Measurements from ENCODE around the gene MESD. TPM values are rescaled to one million over a fixed set of nuclear protein-coding genes. Genes with fewer than 3 reads are reported as not detected.

Gene MESD
- total RNA-seq, 1 donor from 2014 or later = 23.8 TPM

DNA sequence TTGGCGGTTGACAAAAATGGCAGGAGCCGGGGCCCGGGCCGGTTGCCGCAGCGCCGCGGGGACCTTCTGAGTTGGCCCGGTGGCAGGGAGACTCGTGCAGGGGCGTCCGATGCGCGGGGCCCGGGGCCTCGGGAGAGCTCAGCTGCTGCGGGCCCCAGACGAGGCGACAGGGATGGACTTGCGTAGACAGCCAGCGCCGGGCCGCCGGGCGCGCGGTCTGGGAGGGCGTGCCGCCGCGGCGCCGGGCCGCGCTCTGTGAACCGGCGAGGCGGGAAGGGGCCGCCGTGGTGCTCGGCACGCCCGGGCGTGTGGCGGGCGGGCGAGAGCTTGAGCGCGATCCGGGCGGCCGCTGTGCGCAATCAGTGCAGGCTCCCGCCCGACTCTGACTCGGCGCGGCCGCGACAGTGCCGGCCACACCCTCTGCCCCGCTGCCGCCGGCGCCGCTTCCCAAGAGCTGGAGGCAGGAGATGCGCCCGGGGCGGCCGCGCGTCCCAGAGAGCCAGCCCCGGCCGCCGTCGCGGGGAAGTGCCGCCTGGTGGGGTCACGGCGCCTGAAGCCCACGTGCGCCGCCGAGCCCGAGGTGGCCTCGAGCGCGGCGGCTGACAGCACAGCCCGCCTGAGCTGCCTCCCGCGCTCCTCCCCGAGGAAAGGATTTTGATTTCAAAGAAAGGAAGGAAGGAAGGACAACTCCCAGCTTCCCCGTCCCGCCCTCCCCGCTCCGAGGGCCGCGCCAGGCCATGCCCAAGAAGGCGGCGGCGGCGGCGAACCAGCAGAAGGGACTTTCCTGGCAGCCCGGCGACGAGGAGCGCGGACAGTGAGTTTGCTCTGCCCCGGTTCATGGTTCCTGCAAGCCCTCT, 11.8 kb upstream of the MESD start:
- Mint-ChIP-seq H3K27me3 (ENCODE audit: low read depth) (no peaks in the 10 kb centered on the region), H3K4me1 (ENCODE audit: low read depth) (peaks cover 36% of the 10 kb centered on the region), H3K36me3 (ENCODE audit: low read depth) (peaks cover 10% of the 10 kb centered on the region), H3K4me3 (ENCODE audit: unreplicated experiment) (peak overlapping the region; percentile 86), H3K27ac (ENCODE audit: unreplicated experiment) (peak overlapping the region; percentile 69), H3K9me3 (ENCODE audit: low read depth) (no peaks in the 10 kb centered on the region)
- TF ChIP-seq, protein P1, sequence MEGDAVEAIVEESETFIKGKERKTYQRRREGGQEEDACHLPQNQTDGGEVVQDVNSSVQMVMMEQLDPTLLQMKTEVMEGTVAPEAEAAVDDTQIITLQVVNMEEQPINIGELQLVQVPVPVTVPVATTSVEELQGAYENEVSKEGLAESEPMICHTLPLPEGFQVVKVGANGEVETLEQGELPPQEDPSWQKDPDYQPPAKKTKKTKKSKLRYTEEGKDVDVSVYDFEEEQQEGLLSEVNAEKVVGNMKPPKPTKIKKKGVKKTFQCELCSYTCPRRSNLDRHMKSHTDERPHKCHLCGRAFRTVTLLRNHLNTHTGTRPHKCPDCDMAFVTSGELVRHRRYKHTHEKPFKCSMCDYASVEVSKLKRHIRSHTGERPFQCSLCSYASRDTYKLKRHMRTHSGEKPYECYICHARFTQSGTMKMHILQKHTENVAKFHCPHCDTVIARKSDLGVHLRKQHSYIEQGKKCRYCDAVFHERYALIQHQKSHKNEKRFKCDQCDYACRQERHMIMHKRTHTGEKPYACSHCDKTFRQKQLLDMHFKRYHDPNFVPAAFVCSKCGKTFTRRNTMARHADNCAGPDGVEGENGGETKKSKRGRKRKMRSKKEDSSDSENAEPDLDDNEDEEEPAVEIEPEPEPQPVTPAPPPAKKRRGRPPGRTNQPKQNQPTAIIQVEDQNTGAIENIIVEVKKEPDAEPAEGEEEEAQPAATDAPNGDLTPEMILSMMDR (IDR thresholded peaks at IDR 0.05) = no peak
- peak; percentile 89 for DNase-seq (ENCODE audit: low spot score)

DNA sequence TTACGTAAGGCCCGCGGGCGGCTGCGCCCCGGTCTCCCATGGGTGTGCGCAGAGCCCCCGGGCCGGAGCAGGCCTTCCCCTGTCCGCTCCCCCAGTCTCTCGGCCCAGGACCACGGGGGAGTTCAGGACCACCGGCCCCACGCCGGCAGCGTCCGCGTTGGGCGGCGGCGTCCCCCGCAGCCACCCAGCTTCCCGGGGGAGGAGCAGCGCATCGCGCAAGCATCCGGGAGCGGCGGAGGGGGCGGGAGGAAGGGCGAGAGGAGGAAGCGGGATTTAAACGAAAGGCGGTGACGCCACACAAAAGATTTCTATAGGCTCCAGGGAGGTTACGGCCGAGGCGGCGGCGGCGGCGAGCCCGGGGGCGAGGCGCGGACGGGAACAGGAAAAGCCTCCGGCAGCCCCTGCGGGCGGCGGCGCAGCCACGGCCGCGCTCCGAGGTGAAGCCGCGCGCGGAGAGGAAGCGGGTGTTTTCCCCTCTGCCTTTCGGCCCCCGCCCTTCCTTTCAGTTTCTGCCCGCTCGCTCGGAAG, 11.1 kb upstream of the MESD start, which contains the start of gene TLNRD1:
Gene TLNRD1, plus strand, starts transcription at position 300 of the 528 bp plus-strand sequence. CDS start 1,349 bp downstream, outside the sequence.
- DNase-seq (ENCODE audit: low spot score) = peak; percentile 93
- Mint-ChIP-seq H3K4me3 (ENCODE audit: unreplicated experiment) (peak within 1 kb of the TSS; percentile 86), H3K27ac (ENCODE audit: unreplicated experiment) (peak within 1 kb of the TSS; percentile 83), H3K4me1 (ENCODE audit: low read depth) (peaks cover 36% of the 10 kb centered on the region), H3K36me3 (ENCODE audit: low read depth) (peaks cover 10% of the 10 kb centered on the region), H3K9me3 (ENCODE audit: low read depth) (no peaks in the 10 kb centered on the region), H3K27me3 (ENCODE audit: low read depth) (no peaks in the 10 kb centered on the region)
- TF ChIP-seq, protein P1 (IDR thresholded peaks at IDR 0.05) = no peak

DNA sequence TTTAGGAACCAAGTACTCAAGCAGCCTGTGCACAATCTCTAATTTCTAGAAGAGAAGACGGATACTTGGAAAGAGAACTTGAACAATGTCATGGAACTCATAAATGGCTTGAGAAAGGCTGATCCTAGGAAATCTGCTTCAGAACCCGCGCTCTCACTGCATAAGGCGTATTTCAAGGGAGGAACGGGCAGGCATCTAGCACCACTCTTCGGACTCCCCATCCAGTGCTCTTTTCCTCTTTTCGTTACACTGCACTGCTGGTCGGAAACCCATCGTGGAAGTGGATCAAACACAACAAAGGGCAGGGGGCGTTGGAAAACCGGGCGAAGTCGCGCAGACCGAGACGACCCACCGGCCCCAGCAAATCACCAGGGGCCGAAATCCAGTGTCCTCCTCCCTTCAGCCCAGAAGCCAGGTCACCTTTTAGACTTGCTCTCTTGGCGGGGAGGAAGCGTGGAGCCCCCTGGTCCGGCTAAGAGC, 10.6 kb upstream of the MESD start:
- no peaks in the 10 kb centered on the region for H3K9me3 Mint-ChIP-seq (ENCODE audit: low read depth)
- H3K36me3 Mint-ChIP-seq (ENCODE audit: low read depth) = peaks cover 10% of the 10 kb centered on the region
- DNase-seq (ENCODE audit: low spot score) = no peak
- TF ChIP-seq, protein P1 (IDR thresholded peaks at IDR 0.05) = peak; percentile 9
- H3K4me1 Mint-ChIP-seq (ENCODE audit: low read depth) = peaks cover 31% of the 10 kb centered on the region
- no peaks in the 10 kb centered on the region for H3K27me3 Mint-ChIP-seq (ENCODE audit: low read depth)
- H3K4me3 Mint-ChIP-seq (ENCODE audit: unreplicated experiment) = peak overlapping the region; percentile 86
- peak overlapping the region; percentile 83 for H3K27ac Mint-ChIP-seq (ENCODE audit: unreplicated experiment)

DNA sequence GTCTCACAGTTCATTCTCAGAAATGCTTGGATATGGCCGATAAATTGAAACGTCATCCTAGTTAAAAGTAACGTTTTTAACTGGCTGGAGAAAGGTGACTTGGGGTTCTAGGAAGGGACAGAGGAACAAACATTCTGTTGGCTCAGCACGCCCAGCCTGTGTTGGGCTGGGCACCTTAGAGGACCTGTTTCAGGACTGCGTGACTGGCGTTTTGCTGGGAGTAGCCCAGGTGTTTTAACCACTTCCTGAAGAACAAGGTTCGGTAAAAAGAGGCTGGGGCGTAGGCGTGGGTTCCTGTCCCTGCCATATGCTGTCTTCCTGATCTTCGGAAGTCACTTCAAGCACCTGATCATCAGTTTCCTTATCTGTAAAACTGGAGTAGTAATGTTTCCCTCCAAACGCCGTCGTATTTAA, 10.0 kb upstream of the MESD start:
- Mint-ChIP-seq H3K4me3 (ENCODE audit: unreplicated experiment) (peak overlapping the region; percentile 86), H3K36me3 (ENCODE audit: low read depth) (peaks cover 9% of the 10 kb centered on the region), H3K27me3 (ENCODE audit: low read depth) (no peaks in the 10 kb centered on the region), H3K4me1 (ENCODE audit: low read depth) (peaks cover 25% of the 10 kb centered on the region), H3K9me3 (ENCODE audit: low read depth) (no peaks in the 10 kb centered on the region), H3K27ac (ENCODE audit: unreplicated experiment) (peak overlapping the region; percentile 83)
- TF ChIP-seq, protein P1 (IDR thresholded peaks at IDR 0.05) = no peak
- DNase-seq (ENCODE audit: low spot score) = no peak

DNA sequence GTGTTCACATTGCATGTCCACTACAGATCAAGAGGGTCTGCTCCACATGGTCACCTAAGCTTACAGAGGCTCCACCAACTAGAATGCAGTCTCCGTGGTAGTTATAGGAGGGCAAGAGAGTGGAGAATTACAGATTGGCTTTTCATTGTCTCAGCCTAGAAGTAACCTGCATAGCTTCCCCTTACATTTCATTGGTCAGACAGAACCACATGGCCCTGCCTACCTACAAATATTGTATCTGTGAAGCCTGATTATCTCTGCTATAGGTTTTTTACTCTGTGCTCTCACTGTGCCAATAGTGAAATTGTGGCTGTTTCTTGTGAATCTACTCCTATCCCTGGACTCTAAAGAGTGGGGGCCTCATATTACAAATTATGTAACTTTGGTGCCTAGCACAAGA, 8.6 kb upstream of the MESD start:
- H3K36me3 Mint-ChIP-seq (ENCODE audit: low read depth) = peaks cover under 1% of the 10 kb centered on the region
- H3K27me3 Mint-ChIP-seq (ENCODE audit: low read depth) = no peaks in the 10 kb centered on the region
- no peak for DNase-seq (ENCODE audit: low spot score)
- TF ChIP-seq, protein P1 (IDR thresholded peaks at IDR 0.05) = no peak
- no peak overlapping the region for H3K27ac Mint-ChIP-seq (ENCODE audit: unreplicated experiment)
- peaks cover 12% of the 10 kb centered on the region for H3K4me1 Mint-ChIP-seq (ENCODE audit: low read depth)
- no peak overlapping the region for H3K4me3 Mint-ChIP-seq (ENCODE audit: unreplicated experiment)
- H3K9me3 Mint-ChIP-seq (ENCODE audit: low read depth) = no peaks in the 10 kb centered on the region
